ENCODE results near the gene GAS2L3.

GRCh38 chr12:100576331-100577036 is 3.0 kb downstream of the GAS2L3 start:
- TF ChIP-seq ZNF556 (CRISPR knock-in tag; IDR thresholded peaks at IDR 0.05; ENCODE audit: borderline replicate concordance), result no peak
- TF ChIP-seq YEATS2 (CRISPR knock-in tag; IDR thresholded peaks at IDR 0.05; ENCODE audit: borderline replicate concordance), result no peak
